Measurements from ENCODE around the gene GPR146. TPM values are rescaled to one million over a fixed set of nuclear protein-coding genes. Genes with fewer than 3 reads are reported as not detected.

GPR146 gene
- total and polyA plus RNA-seq, 2 of the 13 experiments (the other 11 are each of a cell fraction or from before 2014, with no cell fraction given) = 2.0 to 15.9 TPM

DNA sequence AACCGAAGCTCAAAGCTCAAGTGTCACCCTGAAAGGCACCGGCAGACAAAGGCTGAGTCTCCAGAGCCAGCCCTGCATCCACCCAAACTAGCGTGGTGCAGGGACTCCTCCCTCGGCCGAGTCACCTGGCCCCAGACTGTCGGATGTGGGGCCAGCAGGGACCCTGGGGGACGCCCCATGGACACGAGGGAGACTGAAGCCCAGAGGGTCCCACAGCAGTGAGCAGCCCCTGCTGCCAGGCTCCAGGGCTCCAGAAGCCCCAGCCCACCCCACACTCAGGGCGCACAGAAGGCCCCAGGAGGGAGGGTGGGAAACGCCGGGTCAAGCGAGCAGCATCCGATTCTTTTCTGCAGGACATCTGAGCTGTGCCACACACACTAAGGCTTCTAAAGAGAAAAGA, 20.2 kb downstream of the GPR146 start (continued):
- TF ChIP-seq, protein P1, sequence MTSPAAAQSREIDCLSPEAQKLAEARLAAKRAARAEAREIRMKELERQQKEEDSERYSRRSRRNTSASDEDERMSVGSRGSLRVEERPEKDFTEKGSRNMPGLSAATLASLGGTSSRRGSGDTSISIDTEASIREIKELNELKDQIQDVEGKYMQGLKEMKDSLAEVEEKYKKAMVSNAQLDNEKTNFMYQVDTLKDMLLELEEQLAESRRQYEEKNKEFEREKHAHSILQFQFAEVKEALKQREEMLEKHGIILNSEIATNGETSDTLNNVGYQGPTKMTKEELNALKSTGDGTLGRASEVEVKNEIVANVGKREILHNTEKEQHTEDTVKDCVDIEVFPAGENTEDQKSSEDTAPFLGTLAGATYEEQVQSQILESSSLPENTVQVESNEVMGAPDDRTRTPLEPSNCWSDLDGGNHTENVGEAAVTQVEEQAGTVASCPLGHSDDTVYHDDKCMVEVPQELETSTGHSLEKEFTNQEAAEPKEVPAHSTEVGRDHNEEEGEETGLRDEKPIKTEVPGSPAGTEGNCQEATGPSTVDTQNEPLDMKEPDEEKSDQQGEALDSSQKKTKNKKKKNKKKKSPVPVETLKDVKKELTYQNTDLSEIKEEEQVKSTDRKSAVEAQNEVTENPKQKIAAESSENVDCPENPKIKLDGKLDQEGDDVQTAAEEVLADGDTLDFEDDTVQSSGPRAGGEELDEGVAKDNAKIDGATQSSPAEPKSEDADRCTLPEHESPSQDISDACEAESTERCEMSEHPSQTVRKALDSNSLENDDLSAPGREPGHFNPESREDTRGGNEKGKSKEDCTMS (CRISPR knock-in tag; conservative IDR thresholded peaks at IDR 0.05) = no peak
- TF ChIP-seq, protein P2, sequence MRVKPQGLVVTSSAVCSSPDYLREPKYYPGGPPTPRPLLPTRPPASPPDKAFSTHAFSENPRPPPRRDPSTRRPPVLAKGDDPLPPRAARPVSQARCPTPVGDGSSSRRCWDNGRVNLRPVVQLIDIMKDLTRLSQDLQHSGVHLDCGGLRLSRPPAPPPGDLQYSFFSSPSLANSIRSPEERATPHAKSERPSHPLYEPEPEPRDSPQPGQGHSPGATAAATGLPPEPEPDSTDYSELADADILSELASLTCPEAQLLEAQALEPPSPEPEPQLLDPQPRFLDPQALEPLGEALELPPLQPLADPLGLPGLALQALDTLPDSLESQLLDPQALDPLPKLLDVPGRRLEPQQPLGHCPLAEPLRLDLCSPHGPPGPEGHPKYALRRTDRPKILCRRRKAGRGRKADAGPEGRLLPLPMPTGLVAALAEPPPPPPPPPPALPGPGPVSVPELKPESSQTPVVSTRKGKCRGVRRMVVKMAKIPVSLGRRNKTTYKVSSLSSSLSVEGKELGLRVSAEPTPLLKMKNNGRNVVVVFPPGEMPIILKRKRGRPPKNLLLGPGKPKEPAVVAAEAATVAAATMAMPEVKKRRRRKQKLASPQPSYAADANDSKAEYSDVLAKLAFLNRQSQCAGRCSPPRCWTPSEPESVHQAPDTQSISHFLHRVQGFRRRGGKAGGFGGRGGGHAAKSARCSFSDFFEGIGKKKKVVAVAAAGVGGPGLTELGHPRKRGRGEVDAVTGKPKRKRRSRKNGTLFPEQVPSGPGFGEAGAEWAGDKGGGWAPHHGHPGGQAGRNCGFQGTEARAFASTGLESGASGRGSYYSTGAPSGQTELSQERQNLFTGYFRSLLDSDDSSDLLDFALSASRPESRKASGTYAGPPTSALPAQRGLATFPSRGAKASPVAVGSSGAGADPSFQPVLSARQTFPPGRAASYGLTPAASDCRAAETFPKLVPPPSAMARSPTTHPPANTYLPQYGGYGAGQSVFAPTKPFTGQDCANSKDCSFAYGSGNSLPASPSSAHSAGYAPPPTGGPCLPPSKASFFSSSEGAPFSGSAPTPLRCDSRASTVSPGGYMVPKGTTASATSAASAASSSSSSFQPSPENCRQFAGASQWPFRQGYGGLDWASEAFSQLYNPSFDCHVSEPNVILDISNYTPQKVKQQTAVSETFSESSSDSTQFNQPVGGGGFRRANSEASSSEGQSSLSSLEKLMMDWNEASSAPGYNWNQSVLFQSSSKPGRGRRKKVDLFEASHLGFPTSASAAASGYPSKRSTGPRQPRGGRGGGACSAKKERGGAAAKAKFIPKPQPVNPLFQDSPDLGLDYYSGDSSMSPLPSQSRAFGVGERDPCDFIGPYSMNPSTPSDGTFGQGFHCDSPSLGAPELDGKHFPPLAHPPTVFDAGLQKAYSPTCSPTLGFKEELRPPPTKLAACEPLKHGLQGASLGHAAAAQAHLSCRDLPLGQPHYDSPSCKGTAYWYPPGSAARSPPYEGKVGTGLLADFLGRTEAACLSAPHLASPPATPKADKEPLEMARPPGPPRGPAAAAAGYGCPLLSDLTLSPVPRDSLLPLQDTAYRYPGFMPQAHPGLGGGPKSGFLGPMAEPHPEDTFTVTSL (CRISPR knock-in tag; IDR thresholded peaks at IDR 0.05; ENCODE audit: borderline replicate concordance) = no peak
- TF ChIP-seq PAF1 (CRISPR knock-in tag; IDR thresholded peaks at IDR 0.05) = no peak
- TF ChIP-seq KDM1A (CRISPR knock-in tag; IDR thresholded peaks at IDR 0.05) = no peak
- TF ChIP-seq ZSCAN22 (CRISPR knock-in tag; IDR thresholded peaks at IDR 0.05) = no peak
- TF ChIP-seq KAT8 (CRISPR knock-in tag; IDR thresholded peaks at IDR 0.05) = no peak

All from HepG2 (cell line).